ENCODE measurements around the gene C16orf92.
A peak's percentile ranks its signal among the peaks of the same experiment; 100 is the strongest.

The C16orf92 gene

GRCh38 chr16:30022887-30023286 lies at the start of gene C16orf92:
TSS of gene C16orf92 (plus strand) at chr16:30023198. CDS start at chr16:30023341, 143 bp downstream.
- no peak for DNase-seq (ENCODE audit: low read depth in 2 of 2)

GRCh38 chr16:29973384-29974246 lies 49.4 kb upstream of the C16orf92 start, which contains the start of gene TAOK2:
TSS of gene TAOK2 (plus strand) at chr16:29973868. CDS start at chr16:29977773, 3,905 bp downstream.
- DNase-seq (ENCODE audit: low read depth in 2 of 2) = peak; percentile 93 to 95

- DNase-seq (ENCODE audit: low read depth in 2 of 2) = no peak
These were observed 48.5 kb upstream of the C16orf92 start for GRCh38 chr16:29974291-29975133.

- DNase-seq (ENCODE audit: low read depth in 2 of 2) = no peak
These were observed 47.9 kb upstream of the C16orf92 start for GRCh38 chr16:29975134-29975538.

- no peak for DNase-seq (ENCODE audit: low read depth in 2 of 2)
These were observed 47.0 kb upstream of the C16orf92 start for GRCh38 chr16:29975811-29976511.

GRCh38 chr16:29977063-29977825 lies 45.8 kb upstream of the C16orf92 start:
- DNase-seq (ENCODE audit: low read depth in 2 of 2) = no peak

GRCh38 chr16:29978081-29978480 lies 44.9 kb upstream of the C16orf92 start:
- DNase-seq (ENCODE audit: low read depth in 2 of 2) = no peak

- DNase-seq (ENCODE audit: low read depth in 2 of 2) = no peak
These were observed 44.3 kb upstream of the C16orf92 start for GRCh38 chr16:29978564-29979270.

- no peak for DNase-seq (ENCODE audit: low read depth in 2 of 2)
These were observed 40.2 kb upstream of the C16orf92 start for GRCh38 chr16:29982560-29983419.

GRCh38 chr16:29983420-29984136 lies 39.4 kb upstream of the C16orf92 start:
- no peak for DNase-seq (ENCODE audit: low read depth in 2 of 2)

- DNase-seq (ENCODE audit: low read depth in 2 of 2) = no peak
These were observed 38.7 kb upstream of the C16orf92 start for GRCh38 chr16:29984137-29984763.

- DNase-seq (ENCODE audit: low read depth in 2 of 2) = no peak
These were observed 38.2 kb upstream of the C16orf92 start for GRCh38 chr16:29984764-29985147.

GRCh38 chr16:29985271-29985811 lies 37.7 kb upstream of the C16orf92 start:
- no peak for DNase-seq (ENCODE audit: low read depth in 2 of 2)

GRCh38 chr16:29986231-29986630 lies 36.8 kb upstream of the C16orf92 start:
- DNase-seq (ENCODE audit: low read depth in 2 of 2) = no peak

GRCh38 chr16:29986931-29987330 lies 36.1 kb upstream of the C16orf92 start:
- DNase-seq (ENCODE audit: low read depth in 2 of 2) = no peak

GRCh38 chr16:29987371-29988085 lies 35.5 kb upstream of the C16orf92 start:
- DNase-seq (ENCODE audit: low read depth in 2 of 2) = no peak

- DNase-seq (ENCODE audit: low read depth in 2 of 2) = no peak
These were observed 34.5 kb upstream of the C16orf92 start for GRCh38 chr16:29988346-29989075.
